Neural cell (in vitro differentiated cells): ENCODE results near the gene UPB1. TPM values are rescaled to one million over a fixed set of nuclear protein-coding genes. Genes with fewer than 3 reads are reported as not detected.

ENCODE experiments used
- H2AFZ ChIP-seq: fragments of 200-600, 300-800 bp; sonication (generic), shearing (Covaris generic); 2 replicates; pipeline ENCODE4 v1.6.0; 2014; ENCODE audit warnings: low read depth, mild to moderate bottlenecking, antibody characterized with exemption, low read length, moderate library complexity
- H3F3A ChIP-seq: fragments of 200-600 bp; shearing (Covaris generic); 2 replicates; pipeline ENCODE4 v1.6.1; 2016; ENCODE audit warnings: mild to moderate bottlenecking, moderate library complexity, mixed read lengths, antibody characterized with exemption, low read length; ENCODE audit not compliant: insufficient read depth, poor library complexity, severe bottlenecking
- H3K27ac ChIP-seq: fragments of 200-600, 300-800 bp; sonication (generic), shearing (Covaris generic); 2 replicates; pipeline ENCODE4 v1.5.1; 2014; ENCODE audit warnings: mild to moderate bottlenecking, low read length, moderate library complexity
- H3K27me3 ChIP-seq: fragments of 300-800, 200-600 bp; sonication (generic), shearing (Covaris generic); 2 replicates; pipeline ENCODE4 v1.6.0; 2014; ENCODE audit warnings: mild to moderate bottlenecking, low read depth, low read length, moderate library complexity; ENCODE audit not compliant: insufficient read depth
- H3K36me3 ChIP-seq: fragments of 300-800, 200-600 bp; sonication (generic), shearing (Covaris generic); 2 replicates; pipeline ENCODE4 v1.5.1; 2014; ENCODE audit warnings: mild to moderate bottlenecking, antibody characterized with exemption, low read length, moderate library complexity; ENCODE audit not compliant: insufficient read depth
- H3K4me2 ChIP-seq: fragments of 300-800, 200-600 bp; sonication (generic), shearing (Covaris generic); 2 replicates; pipeline ENCODE4 v1.6.0; 2014; ENCODE audit warnings: mild to moderate bottlenecking, low read length
- H3K4me3 ChIP-seq: fragments of 300-800, 200-600 bp; sonication (generic), shearing (Covaris generic); 2 replicates; pipeline ENCODE4 v1.5.1; 2014; ENCODE audit warnings: mild to moderate bottlenecking, low read length, moderate library complexity
- H3K79me2 ChIP-seq: fragments of 200-600 bp; shearing (Covaris generic); replicated peaks from 2 replicates; pipeline ENCODE4 v1.6.0; 2014; ENCODE audit warnings: mild to moderate bottlenecking, low read length, moderate library complexity; ENCODE audit not compliant: insufficient read depth
- H3K9ac ChIP-seq: fragments of 300-800, 200-600 bp; sonication (generic), shearing (Covaris generic); 2 replicates; pipeline ENCODE4 v1.6.1; 2016; ENCODE audit warnings: mild to moderate bottlenecking, low read length, mixed read lengths
- H3K9me2 ChIP-seq: fragments of 200-600 bp; shearing (Covaris generic); 2 replicates; pipeline ENCODE4 v1.6.1; 2016; ENCODE audit warnings: mild to moderate bottlenecking, low read length, mixed read lengths; ENCODE audit not compliant: insufficient read depth
- H3K9me3 ChIP-seq: fragments of 200-600, 300-800 bp; sonication (generic), shearing (Covaris generic); 2 replicates; pipeline ENCODE4 v1.6.1; 2016; ENCODE audit warnings: mild to moderate bottlenecking, mixed run types, low read length, moderate library complexity, mixed read lengths
- H4K20me1 ChIP-seq: fragments of 200-600 bp; shearing (Covaris generic); 2 replicates; pipeline ENCODE4 v1.6.1; 2016; ENCODE audit warnings: mild to moderate bottlenecking, mixed run types; ENCODE audit not compliant: insufficient read depth
- EP300 ChIP-seq: fragments of 450-650 bp; conservative IDR thresholded peaks from 2 replicates; pipeline ENCODE4 v1.6.1; 2014; ENCODE audit warnings: antibody characterized with exemption, mild to moderate bottlenecking, moderate library complexity; ENCODE audit not compliant: poor library complexity, severe bottlenecking
- EZH2 ChIP-seq: fragments of 200-600, 300-800 bp; shearing (Covaris generic), sonication (generic); IDR thresholded peaks from 2 replicates; pipeline ENCODE4 v1.6.1; 2014; ENCODE audit warnings: antibody characterized with exemption, low read length, borderline replicate concordance, mild to moderate bottlenecking; ENCODE audit not compliant: insufficient read depth, poor library complexity, severe bottlenecking
- MXI1 ChIP-seq: fragments of 450-650 bp; conservative IDR thresholded peaks from 2 replicates; pipeline ENCODE4 v1.6.1; 2014; ENCODE audit warnings: antibody characterized with exemption, mild to moderate bottlenecking; ENCODE audit not compliant: poor library complexity, severe bottlenecking
- POLR2AphosphoS5 ChIP-seq: IDR thresholded peaks from 2 replicates; pipeline ENCODE4 v1.6.1; 2012
- RAD21 ChIP-seq: fragments of 450-650 bp; conservative IDR thresholded peaks from 2 replicates; pipeline ENCODE4 v1.6.1; 2014; ENCODE audit warnings: antibody characterized with exemption, mild to moderate bottlenecking, moderate library complexity
- SMC3 ChIP-seq: fragments of 450-650 bp; conservative IDR thresholded peaks from 2 replicates; pipeline ENCODE4 v1.6.1; 2014; ENCODE audit warnings: antibody characterized with exemption, mild to moderate bottlenecking, moderate library complexity; ENCODE audit not compliant: poor library complexity
- TAF1 ChIP-seq: IDR thresholded peaks from 2 replicates; pipeline ENCODE4 v1.6.1; 2012; ENCODE audit warnings: low read depth
- polyA plus RNA-seq: library from polyadenylated mRNA; depleted of rRNA; stranded (reverse); fragments of >200 nt; gene quantifications from 2 replicates; pipeline ENCODE4 v1.2.3, GENCODE V29; 2014
- TF ChIP-seq, protein P1 (sequence below): IDR thresholded peaks from 2 replicates; pipeline ENCODE4 v1.6.1; 2012; ENCODE audit warnings: borderline replicate concordance
- TF ChIP-seq, protein P2 (sequence below): fragments of 450-650 bp; IDR thresholded peaks from 2 replicates; pipeline ENCODE4 v1.5.1; 2014; ENCODE audit warnings: antibody characterized with exemption, mild to moderate bottlenecking, moderate library complexity; ENCODE audit not compliant: poor library complexity, severe bottlenecking

Gene UPB1
- polyA plus RNA-seq, 1 donor from 2014 or later: 0.12 TPM

DNA sequence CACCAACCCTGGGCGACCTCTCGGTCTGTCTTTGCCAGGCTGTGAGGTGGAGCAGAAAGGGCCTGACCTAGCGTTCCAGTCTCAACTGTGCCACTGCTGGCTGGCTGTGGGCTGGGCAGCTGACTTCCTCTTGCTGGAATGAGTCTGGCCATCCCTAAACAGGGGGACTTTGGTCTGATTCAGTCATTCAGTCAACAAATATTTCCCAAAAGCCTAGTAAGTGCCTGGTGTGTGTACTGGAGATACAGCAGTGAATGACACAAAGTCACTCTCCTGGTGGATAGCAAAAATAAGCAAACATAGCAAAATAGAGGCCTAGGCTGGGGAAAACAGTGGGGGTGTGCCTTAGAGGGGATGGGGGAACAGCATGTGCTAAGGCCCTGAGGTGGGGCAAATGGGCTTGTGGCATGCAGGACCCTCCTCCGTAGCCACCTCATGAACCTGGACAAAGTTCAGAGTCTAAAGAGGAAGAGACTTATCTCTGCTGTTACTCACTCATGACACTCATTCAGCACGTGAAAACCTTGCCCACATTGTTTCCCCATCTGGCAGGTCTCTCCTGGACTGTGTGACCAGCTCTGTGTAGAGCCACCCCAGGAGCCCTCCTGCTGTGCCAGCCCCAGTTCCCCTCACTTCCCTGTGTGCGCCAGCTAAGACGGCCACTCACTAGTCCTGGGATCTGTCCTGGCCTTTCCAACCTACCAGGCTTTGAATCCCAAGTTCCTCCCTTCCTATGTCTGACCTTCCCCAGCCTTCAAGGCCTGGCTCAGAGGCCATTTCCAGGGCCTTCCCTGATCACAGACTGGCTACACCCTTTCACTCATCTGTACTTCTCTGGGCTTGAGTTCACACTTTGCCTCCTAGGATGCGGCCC, 55.1 kb downstream of the UPB1 start:
- H3K36me3 ChIP-seq: peaks cover 4% of the 10 kb centered on the region
- H3F3A ChIP-seq: no peaks in the 10 kb centered on the region
- no peaks in the 10 kb centered on the region for H4K20me1 ChIP-seq
- no peak overlapping the region for H3K27ac ChIP-seq
- TF ChIP-seq RAD21 (no peak), MXI1 (no peak), EP300 (no peak), SMC3 (no peak), TAF1 (no peak), POLR2AphosphoS5 (no peak), EZH2 (no peak)
- TF ChIP-seq, protein P1, sequence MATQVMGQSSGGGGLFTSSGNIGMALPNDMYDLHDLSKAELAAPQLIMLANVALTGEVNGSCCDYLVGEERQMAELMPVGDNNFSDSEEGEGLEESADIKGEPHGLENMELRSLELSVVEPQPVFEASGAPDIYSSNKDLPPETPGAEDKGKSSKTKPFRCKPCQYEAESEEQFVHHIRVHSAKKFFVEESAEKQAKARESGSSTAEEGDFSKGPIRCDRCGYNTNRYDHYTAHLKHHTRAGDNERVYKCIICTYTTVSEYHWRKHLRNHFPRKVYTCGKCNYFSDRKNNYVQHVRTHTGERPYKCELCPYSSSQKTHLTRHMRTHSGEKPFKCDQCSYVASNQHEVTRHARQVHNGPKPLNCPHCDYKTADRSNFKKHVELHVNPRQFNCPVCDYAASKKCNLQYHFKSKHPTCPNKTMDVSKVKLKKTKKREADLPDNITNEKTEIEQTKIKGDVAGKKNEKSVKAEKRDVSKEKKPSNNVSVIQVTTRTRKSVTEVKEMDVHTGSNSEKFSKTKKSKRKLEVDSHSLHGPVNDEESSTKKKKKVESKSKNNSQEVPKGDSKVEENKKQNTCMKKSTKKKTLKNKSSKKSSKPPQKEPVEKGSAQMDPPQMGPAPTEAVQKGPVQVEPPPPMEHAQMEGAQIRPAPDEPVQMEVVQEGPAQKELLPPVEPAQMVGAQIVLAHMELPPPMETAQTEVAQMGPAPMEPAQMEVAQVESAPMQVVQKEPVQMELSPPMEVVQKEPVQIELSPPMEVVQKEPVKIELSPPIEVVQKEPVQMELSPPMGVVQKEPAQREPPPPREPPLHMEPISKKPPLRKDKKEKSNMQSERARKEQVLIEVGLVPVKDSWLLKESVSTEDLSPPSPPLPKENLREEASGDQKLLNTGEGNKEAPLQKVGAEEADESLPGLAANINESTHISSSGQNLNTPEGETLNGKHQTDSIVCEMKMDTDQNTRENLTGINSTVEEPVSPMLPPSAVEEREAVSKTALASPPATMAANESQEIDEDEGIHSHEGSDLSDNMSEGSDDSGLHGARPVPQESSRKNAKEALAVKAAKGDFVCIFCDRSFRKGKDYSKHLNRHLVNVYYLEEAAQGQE: no peak
- TF ChIP-seq, protein P2, sequence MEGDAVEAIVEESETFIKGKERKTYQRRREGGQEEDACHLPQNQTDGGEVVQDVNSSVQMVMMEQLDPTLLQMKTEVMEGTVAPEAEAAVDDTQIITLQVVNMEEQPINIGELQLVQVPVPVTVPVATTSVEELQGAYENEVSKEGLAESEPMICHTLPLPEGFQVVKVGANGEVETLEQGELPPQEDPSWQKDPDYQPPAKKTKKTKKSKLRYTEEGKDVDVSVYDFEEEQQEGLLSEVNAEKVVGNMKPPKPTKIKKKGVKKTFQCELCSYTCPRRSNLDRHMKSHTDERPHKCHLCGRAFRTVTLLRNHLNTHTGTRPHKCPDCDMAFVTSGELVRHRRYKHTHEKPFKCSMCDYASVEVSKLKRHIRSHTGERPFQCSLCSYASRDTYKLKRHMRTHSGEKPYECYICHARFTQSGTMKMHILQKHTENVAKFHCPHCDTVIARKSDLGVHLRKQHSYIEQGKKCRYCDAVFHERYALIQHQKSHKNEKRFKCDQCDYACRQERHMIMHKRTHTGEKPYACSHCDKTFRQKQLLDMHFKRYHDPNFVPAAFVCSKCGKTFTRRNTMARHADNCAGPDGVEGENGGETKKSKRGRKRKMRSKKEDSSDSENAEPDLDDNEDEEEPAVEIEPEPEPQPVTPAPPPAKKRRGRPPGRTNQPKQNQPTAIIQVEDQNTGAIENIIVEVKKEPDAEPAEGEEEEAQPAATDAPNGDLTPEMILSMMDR: no peak
- no peak overlapping the region for H2AFZ ChIP-seq
- peaks cover 22% of the 10 kb centered on the region for H3K79me2 ChIP-seq
- H3K9me3 ChIP-seq: no peaks in the 10 kb centered on the region
- no peak overlapping the region for H3K9ac ChIP-seq
- no peak overlapping the region for H3K4me3 ChIP-seq
- no peak overlapping the region for H3K4me2 ChIP-seq
- H3K27me3 ChIP-seq: no peaks in the 10 kb centered on the region
- H3K9me2 ChIP-seq: no peaks in the 10 kb centered on the region

- Histone ChIP-seq H3K79me2 (peaks cover 24% of the 10 kb centered on the region), H3K9me3 (no peaks in the 10 kb centered on the region), H3K9ac (no peak overlapping the region), H3K27ac (no peak overlapping the region), H3K27me3 (no peaks in the 10 kb centered on the region), H2AFZ (no peak overlapping the region), H3K4me2 (no peak overlapping the region), H4K20me1 (no peaks in the 10 kb centered on the region), H3K4me3 (no peak overlapping the region), H3K36me3 (peaks cover 4% of the 10 kb centered on the region), H3K9me2 (no peaks in the 10 kb centered on the region), H3F3A (no peaks in the 10 kb centered on the region)
- no peak for TF ChIP-seq RAD21
- TF ChIP-seq SMC3: no peak
- no peak for TF ChIP-seq EP300
- no peak for TF ChIP-seq EZH2
- TF ChIP-seq MXI1: no peak
- no peak for TF ChIP-seq POLR2AphosphoS5
- TF ChIP-seq, protein P2: no peak
- TF ChIP-seq TAF1: no peak
- TF ChIP-seq, protein P1: no peak
Measured at GRCh38 chr22:24550902-24551435, 55.8 kb downstream of the UPB1 start.
